ENCODE data around the gene TAL1.

TAL1 gene

GRCh38 chr1:47179017-47179987 lies 52.7 kb downstream of the TAL1 start:
- Histone ChIP-seq H2BK5ac (ENCODE audit: low read length) (no peak overlapping the region), H3K9me3 (replicated peaks in 1 of 2; ENCODE audit: control insufficient read depth in 2 of 2, insufficient read depth in 1 of 2, low read depth in 1 of 2, low read length in 2 of 2) (no peaks in the 10 kb centered on the region), H3K18ac (ENCODE audit: low read length) (peak overlapping the region; percentile 20), H2AFZ (ENCODE audit: low read length) (peak overlapping the region; percentile 94), H3K14ac (ENCODE audit: low read length) (no peak overlapping the region), H2BK12ac (ENCODE audit: low read length) (no peak overlapping the region), H3K4me1 (ENCODE audit: control insufficient read depth in 2 of 2, insufficient read depth in 1 of 2, low read depth in 1 of 2, low read length in 2 of 2) (peaks cover 1 to 6% of the 10 kb centered on the region in 2 donors), H3K36me3 (replicated peaks in 1 of 2; ENCODE audit: control insufficient read depth in 2 of 2, insufficient read depth in 2 of 2, low read length in 2 of 2) (no peaks in the 10 kb centered on the region), H3K9ac (ENCODE audit: low read depth, low read length, poor library complexity) (no peak overlapping the region), H2BK15ac (ENCODE audit: low read length) (no peak overlapping the region), H3K4ac (ENCODE audit: low read length) (no peak overlapping the region), H4K8ac (ENCODE audit: low read depth, low read length) (no peak overlapping the region), H2AK5ac (ENCODE audit: low read depth, low read length) (no peak overlapping the region), H2BK120ac (ENCODE audit: low read depth, low read length) (no peak overlapping the region), H3K4me2 (ENCODE audit: insufficient read depth, low read length, poor library complexity, severe bottlenecking) (peak overlapping the region; percentile 61), H3K27ac (replicated peaks; ENCODE audit: low read length) (no peak overlapping the region), H4K91ac (ENCODE audit: low read depth, low read length, poor library complexity) (no peak overlapping the region), H3K4me3 (ENCODE audit: low read length in 2 of 2) (peak overlapping the region; percentile 3 to 28), H3K23ac (ENCODE audit: low read depth, low read length, poor library complexity) (no peak overlapping the region), H3K27me3 (ENCODE audit: control insufficient read depth in 3 of 3, insufficient read depth in 3 of 3, low read depth in 1 of 3, low read length in 3 of 3) (peaks cover 0 to 21% (median 4%) of the 10 kb centered on the region in 3 experiments), H3K79me1 (ENCODE audit: low read depth, low read length) (no peaks in the 10 kb centered on the region)
- DNase-seq (ENCODE audit: low spot score): peak; percentile 83
- WGBS, 2 donors (ENCODE audit: extremely low coverage in 2 of 2, insufficient read length in 2 of 2, insufficient replicate concordance in 1 of 2): no CpG with 5 or more reads among the region's 30 CpGs

GRCh38 chr1:47178654-47179016 lies 53.4 kb downstream of the TAL1 start:
- Histone ChIP-seq H3K27ac (replicated peaks; ENCODE audit: low read length) (no peak overlapping the region), H3K9ac (ENCODE audit: low read depth, low read length, poor library complexity) (no peak overlapping the region), H3K4me3 (ENCODE audit: low read length in 2 of 2) (peak overlapping the region in 1 of 2 donors; percentile 27), H2AK5ac (ENCODE audit: low read depth, low read length) (no peak overlapping the region), H4K91ac (ENCODE audit: low read depth, low read length, poor library complexity) (no peak overlapping the region), H2BK15ac (ENCODE audit: low read length) (no peak overlapping the region), H2BK12ac (ENCODE audit: low read length) (no peak overlapping the region), H3K4ac (ENCODE audit: low read length) (no peak overlapping the region), H3K27me3 (ENCODE audit: control insufficient read depth in 3 of 3, insufficient read depth in 3 of 3, low read depth in 1 of 3, low read length in 3 of 3) (peaks cover 0 to 21% (median 4%) of the 10 kb centered on the region in 3 experiments), H4K8ac (ENCODE audit: low read depth, low read length) (peak overlapping the region; percentile 33), H3K4me1 (ENCODE audit: control insufficient read depth in 2 of 2, insufficient read depth in 1 of 2, low read depth in 1 of 2, low read length in 2 of 2) (peaks cover 1 to 6% of the 10 kb centered on the region in 2 donors), H3K4me2 (ENCODE audit: insufficient read depth, low read length, poor library complexity, severe bottlenecking) (no peak overlapping the region), H3K14ac (ENCODE audit: low read length) (no peak overlapping the region), H3K9me3 (replicated peaks in 1 of 2; ENCODE audit: control insufficient read depth in 2 of 2, insufficient read depth in 1 of 2, low read depth in 1 of 2, low read length in 2 of 2) (no peaks in the 10 kb centered on the region), H2BK120ac (ENCODE audit: low read depth, low read length) (no peak overlapping the region), H3K36me3 (replicated peaks in 1 of 2; ENCODE audit: control insufficient read depth in 2 of 2, insufficient read depth in 2 of 2, low read length in 2 of 2) (no peaks in the 10 kb centered on the region), H2BK5ac (ENCODE audit: low read length) (no peak overlapping the region), H3K23ac (ENCODE audit: low read depth, low read length, poor library complexity) (no peak overlapping the region), H3K18ac (ENCODE audit: low read length) (no peak overlapping the region), H2AFZ (ENCODE audit: low read length) (peak overlapping the region; percentile 94), H3K79me1 (ENCODE audit: low read depth, low read length) (no peaks in the 10 kb centered on the region)
- DNase-seq (ENCODE audit: low spot score): no peak
- no CpG with 5 or more reads among the region's 8 CpGs for WGBS, 2 donors (ENCODE audit: extremely low coverage in 2 of 2, insufficient read length in 2 of 2, insufficient replicate concordance in 1 of 2)

GRCh38 chr1:47178020-47178419 lies 54.0 kb downstream of the TAL1 start:
- no peak overlapping the region for H3K14ac ChIP-seq (ENCODE audit: low read length)
- peak overlapping the region; percentile 83 for H4K8ac ChIP-seq (ENCODE audit: low read depth, low read length)
- peak overlapping the region; percentile 56 for H3K9ac ChIP-seq (ENCODE audit: low read depth, low read length, poor library complexity)
- H3K18ac ChIP-seq (ENCODE audit: low read length): no peak overlapping the region
- H3K4me1 ChIP-seq (ENCODE audit: control insufficient read depth in 2 of 2, insufficient read depth in 1 of 2, low read depth in 1 of 2, low read length in 2 of 2): peaks cover 1 to 6% of the 10 kb centered on the region in 2 donors
- no peak overlapping the region for H3K4me2 ChIP-seq (ENCODE audit: insufficient read depth, low read length, poor library complexity, severe bottlenecking)
- H3K27ac ChIP-seq (replicated peaks; ENCODE audit: low read length): no peak overlapping the region
- H3K27me3 ChIP-seq (ENCODE audit: control insufficient read depth in 3 of 3, insufficient read depth in 3 of 3, low read depth in 1 of 3, low read length in 3 of 3): peaks cover 0 to 21% (median 4%) of the 10 kb centered on the region in 3 experiments
- no peak overlapping the region for H4K91ac ChIP-seq (ENCODE audit: low read depth, low read length, poor library complexity)
- peak overlapping the region; percentile 20 for H2AK5ac ChIP-seq (ENCODE audit: low read depth, low read length)
- H2BK12ac ChIP-seq (ENCODE audit: low read length): no peak overlapping the region
- no peak overlapping the region for H3K4ac ChIP-seq (ENCODE audit: low read length)
- H3K79me1 ChIP-seq (ENCODE audit: low read depth, low read length): no peaks in the 10 kb centered on the region
- H3K23ac ChIP-seq (ENCODE audit: low read depth, low read length, poor library complexity): no peak overlapping the region
- H2BK120ac ChIP-seq (ENCODE audit: low read depth, low read length): no peak overlapping the region
- DNase-seq (ENCODE audit: low spot score): no peak
- H2AFZ ChIP-seq (ENCODE audit: low read length): no peak overlapping the region
- WGBS, 2 donors (ENCODE audit: extremely low coverage in 2 of 2, insufficient read length in 2 of 2, insufficient replicate concordance in 1 of 2): no CpG with 5 or more reads among the region's 6 CpGs
- H3K4me3 ChIP-seq (ENCODE audit: low read length in 2 of 2): no peak overlapping the region
- H2BK15ac ChIP-seq (ENCODE audit: low read length): no peak overlapping the region
- no peak overlapping the region for H2BK5ac ChIP-seq (ENCODE audit: low read length)
- H3K36me3 ChIP-seq (replicated peaks in 1 of 2; ENCODE audit: control insufficient read depth in 2 of 2, insufficient read depth in 2 of 2, low read length in 2 of 2): no peaks in the 10 kb centered on the region
- H3K9me3 ChIP-seq (replicated peaks in 1 of 2; ENCODE audit: control insufficient read depth in 2 of 2, insufficient read depth in 1 of 2, low read depth in 1 of 2, low read length in 2 of 2): no peaks in the 10 kb centered on the region

GRCh38 chr1:47175227-47175934 lies 56.6 kb downstream of the TAL1 start:
- no peak overlapping the region for H3K4me3 ChIP-seq (ENCODE audit: low read length in 2 of 2)

More at GRCh38 chr1:47175227-47175934, 56.6 kb downstream of the TAL1 start:
- Histone ChIP-seq H2BK15ac (ENCODE audit: low read length) (no peak overlapping the region), H2BK120ac (ENCODE audit: low read depth, low read length) (no peak overlapping the region), H2BK5ac (ENCODE audit: low read length) (no peak overlapping the region), H4K91ac (ENCODE audit: low read depth, low read length, poor library complexity) (no peak overlapping the region), H3K14ac (ENCODE audit: low read length) (no peak overlapping the region), H4K8ac (ENCODE audit: low read depth, low read length) (no peak overlapping the region), H3K79me1 (ENCODE audit: low read depth, low read length) (no peaks in the 10 kb centered on the region), H2BK12ac (ENCODE audit: low read length) (no peak overlapping the region), H2AFZ (ENCODE audit: low read length) (no peak overlapping the region), H3K27ac (replicated peaks; ENCODE audit: low read length) (no peak overlapping the region), H3K4me2 (ENCODE audit: insufficient read depth, low read length, poor library complexity, severe bottlenecking) (peak overlapping the region; percentile 29), H3K27me3 (ENCODE audit: control insufficient read depth in 3 of 3, insufficient read depth in 3 of 3, low read depth in 1 of 3, low read length in 3 of 3) (peaks cover 0 to 5% (median 4%) of the 10 kb centered on the region in 3 experiments), H2AK5ac (ENCODE audit: low read depth, low read length) (no peak overlapping the region), H3K23ac (ENCODE audit: low read depth, low read length, poor library complexity) (no peak overlapping the region), H3K4me1 (ENCODE audit: control insufficient read depth in 2 of 2, insufficient read depth in 1 of 2, low read depth in 1 of 2, low read length in 2 of 2) (peaks cover 1 to 6% of the 10 kb centered on the region in 2 donors), H3K9ac (ENCODE audit: low read depth, low read length, poor library complexity) (no peak overlapping the region), H3K18ac (ENCODE audit: low read length) (no peak overlapping the region), H3K4ac (ENCODE audit: low read length) (no peak overlapping the region), H3K9me3 (replicated peaks in 1 of 2; ENCODE audit: control insufficient read depth in 2 of 2, insufficient read depth in 1 of 2, low read depth in 1 of 2, low read length in 2 of 2) (no peaks in the 10 kb centered on the region), H3K36me3 (replicated peaks in 1 of 2; ENCODE audit: control insufficient read depth in 2 of 2, insufficient read depth in 2 of 2, low read length in 2 of 2) (no peaks in the 10 kb centered on the region)
- no CpG with 5 or more reads among the region's 11 CpGs for WGBS, 2 donors (ENCODE audit: extremely low coverage in 2 of 2, insufficient read length in 2 of 2, insufficient replicate concordance in 1 of 2)
- DNase-seq (ENCODE audit: low spot score): peak; percentile 44
